Osteocyte (in vitro differentiated cells): ENCODE measurements around the gene KCNK7. TPM values are rescaled to one million over a fixed set of nuclear protein-coding genes. Genes with fewer than 3 reads are reported as not detected.

Experiments
- DNase-seq: peaks from one replicate; pipeline ENCODE4 v3.0.0; 2021; ENCODE audit warnings: mixed read lengths; ENCODE audit not compliant: unreplicated experiment; ENCODE audit errors: extremely low spot score
- H3K27ac Mint-ChIP-seq: one replicate; pipeline ENCODE4 v1.8.0; 2021; ENCODE audit warnings: mild to moderate bottlenecking, mixed read lengths; ENCODE audit not compliant: unreplicated experiment
- H3K27me3 Mint-ChIP-seq: one replicate; pipeline ENCODE4 v1.8.0; 2021; ENCODE audit warnings: mixed read lengths; ENCODE audit not compliant: unreplicated experiment
- H3K36me3 Mint-ChIP-seq: one replicate; pipeline ENCODE4 v1.8.0; 2021; ENCODE audit warnings: mixed read lengths; ENCODE audit not compliant: unreplicated experiment
- H3K4me1 Mint-ChIP-seq: one replicate; pipeline ENCODE4 v1.8.0; 2021; ENCODE audit warnings: mixed read lengths; ENCODE audit not compliant: unreplicated experiment
- H3K4me3 Mint-ChIP-seq: one replicate; pipeline ENCODE4 v1.8.0; 2021; ENCODE audit warnings: mild to moderate bottlenecking, moderate library complexity, mixed read lengths; ENCODE audit not compliant: unreplicated experiment
- H3K9me3 Mint-ChIP-seq: one replicate; pipeline ENCODE4 v1.8.0; 2021; ENCODE audit warnings: mixed read lengths; ENCODE audit not compliant: unreplicated experiment
- CTCF ChIP-seq: fragments of 200-600 bp; sonication (generic); IDR thresholded peaks from 2 replicates; pipeline ENCODE4 v1.5.0; 2021; ENCODE audit warnings: antibody characterized with exemption, mild to moderate bottlenecking, moderate library complexity
- microRNA-seq: library from miRNA; unstranded; fragments of <30 nt; microRNA quantifications from one replicate; pipeline ENCODE4 v1.1.0, GENCODE V29; 2020; ENCODE audit not compliant: unreplicated experiment
- total RNA-seq: library from RNA; stranded (reverse); gene quantifications from 2 replicates; pipeline ENCODE4 v1.2.1, GENCODE V29; 2021

Gene KCNK7
- total RNA-seq, 1 donor from 2014 or later: not detected

GRCh38 chr11:65546217-65546958 lies 49.2 kb downstream of the KCNK7 start:
- peaks cover 10% of the 10 kb centered on the region for H3K4me1 Mint-ChIP-seq
- no peaks in the 10 kb centered on the region for H3K9me3 Mint-ChIP-seq
- no peak overlapping the region for H3K4me3 Mint-ChIP-seq
- TF ChIP-seq CTCF: no peak
- H3K36me3 Mint-ChIP-seq: peaks cover 51% of the 10 kb centered on the region
- no peak for DNase-seq
- no peak overlapping the region for H3K27ac Mint-ChIP-seq
- no peaks in the 10 kb centered on the region for H3K27me3 Mint-ChIP-seq

GRCh38 chr11:65545853-65546216 lies 49.8 kb downstream of the KCNK7 start:
- Mint-ChIP-seq H3K4me1 (peaks cover 16% of the 10 kb centered on the region), H3K4me3 (no peak overlapping the region), H3K27me3 (no peaks in the 10 kb centered on the region), H3K27ac (no peak overlapping the region), H3K9me3 (no peaks in the 10 kb centered on the region), H3K36me3 (peaks cover 46% of the 10 kb centered on the region)
- DNase-seq: no peak
- TF ChIP-seq CTCF: no peak

Small RNA genes within 50 kb of the gene (microRNA-seq; reads per million reads assigned to microRNA genes)
- gene MIR4690: not detected

Other genes with a start within 250 kb of the KCNK7 start
- 0.16 and 0.24 TPM in 2 replicates for gene TIGD3, start 241.0 kb downstream of the KCNK7 start, total RNA-seq
- gene SLC25A45, start 213.2 kb downstream of the KCNK7 start, total RNA-seq: 9.9 and 10.8 TPM in 2 replicates
- 62.8 and 65.8 TPM in 2 replicates for gene FRMD8, start 209.2 kb downstream of the KCNK7 start, total RNA-seq
- gene NEAT1, start 173.0 kb downstream of the KCNK7 start, total RNA-seq: 300 and 534 TPM in 2 replicates
- gene MALAT1, start 96.8 kb downstream of the KCNK7 start, total RNA-seq: 11,843 and 16,538 TPM in 2 replicates
- 103 and 104 TPM in 2 replicates for gene SCYL1, start 70.7 kb downstream of the KCNK7 start, total RNA-seq
- gene LTBP3, start 37.4 kb downstream of the KCNK7 start, total RNA-seq: 219 and 256 TPM in 2 replicates
- gene ZNRD2, start 25.3 kb downstream of the KCNK7 start, total RNA-seq: 31.3 and 32.7 TPM in 2 replicates
- 84.2 and 92.1 TPM in 2 replicates for gene FAM89B, start 23.3 kb downstream of the KCNK7 start, total RNA-seq
- 39.7 and 42.6 TPM in 2 replicates for gene EHBP1L1, start 19.7 kb downstream of the KCNK7 start, total RNA-seq
- gene MAP3K11, start 18.4 kb upstream of the KCNK7 start, total RNA-seq: 43.5 and 44.7 TPM in 2 replicates
- gene PCNX3, start 20.0 kb upstream of the KCNK7 start, total RNA-seq: 47.7 and 49.8 TPM in 2 replicates
- gene SIPA1, start 42.3 kb upstream of the KCNK7 start, total RNA-seq: 31.2 and 34.7 TPM in 2 replicates
- 77.4 and 79.7 TPM in 2 replicates for gene RELA, start 67.1 kb upstream of the KCNK7 start, total RNA-seq
- 60.4 and 66.5 TPM in 2 replicates for gene KAT5, start 116.5 kb upstream of the KCNK7 start, total RNA-seq
- 54.2 and 55.6 TPM in 2 replicates for gene RNASEH2C, start 125.0 kb upstream of the KCNK7 start, total RNA-seq
- 19.0 and 21.0 TPM in 2 replicates for gene AP5B1, start 185.2 kb upstream of the KCNK7 start, total RNA-seq
- not detected in 2 replicates for gene OVOL1, start 191.3 kb upstream of the KCNK7 start, total RNA-seq
- gene SNX32, start 238.2 kb upstream of the KCNK7 start, total RNA-seq: 4.0 and 4.1 TPM in 2 replicates